Effector memory CD4-positive, alpha-beta T cell (primary cell): ENCODE measurements around the gene NSL1.
A peak's percentile ranks its signal among the peaks of the same experiment; 100 is the strongest.

Source experiments
- DNase-seq, 3 donors: peaks; one replicate each; pipeline ENCODE4 v3.0.0-alpha.2; 2020
- H3K27ac ChIP-seq: 2 replicates; pipeline ENCODE4 v1.7.0; 2013; ENCODE audit warnings: mild to moderate bottlenecking, low read length, moderate library complexity; ENCODE audit not compliant: insufficient read depth, poor library complexity, severe bottlenecking
- H3K27me3 ChIP-seq: replicated peaks from 2 replicates; pipeline ENCODE4 v1.7.0; 2013; ENCODE audit warnings: mild to moderate bottlenecking, low read length; ENCODE audit not compliant: insufficient read depth, control insufficient read depth, poor library complexity, severe bottlenecking
- H3K36me3 ChIP-seq: 2 replicates; pipeline ENCODE4 v1.7.0; 2013; ENCODE audit warnings: mild to moderate bottlenecking, low read length, moderate library complexity; ENCODE audit not compliant: control insufficient read depth, insufficient read depth
- H3K4me1 ChIP-seq: 2 replicates; pipeline ENCODE4 v1.7.0; 2013; ENCODE audit warnings: low read length, mild to moderate bottlenecking; ENCODE audit not compliant: control insufficient read depth, insufficient read depth, poor library complexity, severe bottlenecking
- H3K4me3 ChIP-seq: 2 replicates; pipeline ENCODE4 v1.7.0; 2013; ENCODE audit warnings: low read length, low read depth, mild to moderate bottlenecking; ENCODE audit not compliant: insufficient read depth, poor library complexity, severe bottlenecking
- H3K9me3 ChIP-seq: 2 replicates; pipeline ENCODE4 v1.7.0; 2013; ENCODE audit warnings: mild to moderate bottlenecking, low read length, moderate library complexity; ENCODE audit not compliant: control insufficient read depth

NSL1 gene

GRCh38 chr1:212699104-212699624 lies 92.4 kb downstream of the NSL1 start:
- no peaks in the 10 kb centered on the region for H3K9me3 ChIP-seq
- H3K4me3 ChIP-seq, result peak overlapping the region; percentile 81
- H3K36me3 ChIP-seq, result no peaks in the 10 kb centered on the region
- peak; percentile 17 to 36 (median 34) for DNase-seq
- peaks cover 9% of the 10 kb centered on the region for H3K4me1 ChIP-seq
- H3K27ac ChIP-seq, result no peak overlapping the region
- no peaks in the 10 kb centered on the region for H3K27me3 ChIP-seq

GRCh38 chr1:212698467-212699103 lies 93.0 kb downstream of the NSL1 start:
- no peaks in the 10 kb centered on the region for H3K27me3 ChIP-seq
- no peak for DNase-seq
- peaks cover 9% of the 10 kb centered on the region for H3K4me1 ChIP-seq
- no peak overlapping the region for H3K27ac ChIP-seq
- H3K9me3 ChIP-seq, result no peaks in the 10 kb centered on the region
- peak overlapping the region; percentile 81 for H3K4me3 ChIP-seq
- H3K36me3 ChIP-seq, result no peaks in the 10 kb centered on the region

GRCh38 chr1:212696721-212697331 lies 94.8 kb downstream of the NSL1 start:
- Histone ChIP-seq H3K4me3 (no peak overlapping the region), H3K4me1 (peaks cover 9% of the 10 kb centered on the region), H3K27me3 (no peaks in the 10 kb centered on the region), H3K27ac (no peak overlapping the region), H3K9me3 (no peaks in the 10 kb centered on the region), H3K36me3 (no peaks in the 10 kb centered on the region)
- no peak for DNase-seq

- Histone ChIP-seq H3K4me3 (no peak overlapping the region), H3K27ac (no peak overlapping the region), H3K9me3 (no peaks in the 10 kb centered on the region), H3K27me3 (no peaks in the 10 kb centered on the region), H3K4me1 (no peaks in the 10 kb centered on the region), H3K36me3 (no peaks in the 10 kb centered on the region)
- DNase-seq, result no peak
Observed at GRCh38 chr1:212692774-212693644, 98.6 kb downstream of the NSL1 start.

GRCh38 chr1:212691561-212692071 lies 100.0 kb downstream of the NSL1 start:
- no peaks in the 10 kb centered on the region for H3K27me3 ChIP-seq
- no peak overlapping the region for H3K4me3 ChIP-seq
- no peaks in the 10 kb centered on the region for H3K4me1 ChIP-seq
- no peaks in the 10 kb centered on the region for H3K9me3 ChIP-seq
- no peaks in the 10 kb centered on the region for H3K36me3 ChIP-seq
- DNase-seq, result no peak
- no peak overlapping the region for H3K27ac ChIP-seq

- no peaks in the 10 kb centered on the region for H3K27me3 ChIP-seq
- no peak overlapping the region for H3K4me3 ChIP-seq
- DNase-seq, result no peak
Observed at GRCh38 chr1:212690816-212691403, 100.7 kb downstream of the NSL1 start.

GRCh38 chr1:212689758-212690529 lies 101.6 kb downstream of the NSL1 start:
- DNase-seq, result no peak
- Histone ChIP-seq H3K4me3 (no peak overlapping the region), H3K27ac (no peak overlapping the region), H3K27me3 (no peaks in the 10 kb centered on the region), H3K36me3 (no peaks in the 10 kb centered on the region), H3K4me1 (no peaks in the 10 kb centered on the region), H3K9me3 (no peaks in the 10 kb centered on the region)

More at GRCh38 chr1:212690816-212691403, 100.7 kb downstream of the NSL1 start:
- no peaks in the 10 kb centered on the region for H3K36me3 ChIP-seq
- no peaks in the 10 kb centered on the region for H3K4me1 ChIP-seq
- no peaks in the 10 kb centered on the region for H3K9me3 ChIP-seq
- H3K27ac ChIP-seq, result no peak overlapping the region

- Histone ChIP-seq H3K27me3 (no peaks in the 10 kb centered on the region), H3K4me1 (no peaks in the 10 kb centered on the region), H3K36me3 (no peaks in the 10 kb centered on the region), H3K4me3 (no peak overlapping the region), H3K27ac (no peak overlapping the region), H3K9me3 (no peaks in the 10 kb centered on the region)
- no peak for DNase-seq
Observed at GRCh38 chr1:212689196-212689725, 102.3 kb downstream of the NSL1 start.
